Keratinocyte (primary cell): ENCODE measurements around the gene EDA. TPM values are rescaled to one million over a fixed set of nuclear protein-coding genes. Genes with fewer than 3 reads are reported as not detected.

ENCODE experiments used
- DNase-seq: peaks from one replicate; pipeline ENCODE4 v3.0.0-alpha.2; 2011; ENCODE audit warnings: low read depth, missing footprints, low spot score
- FAIRE-seq: peaks from 2 replicates; lab custom pipeline; 2011; peaks lifted over from hg19 to GRCh38; lab: Jason Lieb, UNC
- H2AFZ ChIP-seq: 2 replicates; pipeline ENCODE4 v1.6.0; 2012; ENCODE audit warnings: low read length, control low read depth, inconsistent platforms; ENCODE audit not compliant: control insufficient read depth
- H3K27ac ChIP-seq: 2 replicates; pipeline ENCODE4 v1.5.1; 2011; ENCODE audit warnings: low read length; ENCODE audit not compliant: control insufficient read depth, insufficient read depth
- H3K27me3 ChIP-seq: 3 replicates; pipeline ENCODE4 v1.6.0; 2011; ENCODE audit warnings: low read length; ENCODE audit not compliant: control insufficient read depth, insufficient read depth; ENCODE audit errors: extremely low read depth
- H3K36me3 ChIP-seq, 2 experiments: 2 replicates in 1 of 2; 3 replicates in 1 of 2; pipeline ENCODE4 v1.5.1; 2011; ENCODE audit warnings: low read length in 2 of 2, mild to moderate bottlenecking in 1 of 2; ENCODE audit not compliant: control insufficient read depth in 2 of 2, insufficient read depth in 2 of 2; ENCODE audit errors: extremely low read depth in 1 of 2
- H3K4me1 ChIP-seq: 3 replicates; pipeline ENCODE4 v1.5.1; 2011; ENCODE audit warnings: low read length; ENCODE audit not compliant: control insufficient read depth, insufficient read depth; ENCODE audit errors: extremely low read depth
- H3K4me2 ChIP-seq: 3 replicates; pipeline ENCODE4 v1.6.0; 2011; ENCODE audit warnings: low read depth, low read length; ENCODE audit not compliant: control insufficient read depth, insufficient read depth; ENCODE audit errors: extremely low read depth
- H3K4me3 ChIP-seq, 3 experiments: fragments of 200-600 bp in 1 of 3; sonication (generic) in 1 of 3; 2 replicates in 2 of 3; 3 replicates in 1 of 3; pipeline ENCODE4 v1.5.1; 2011 to 2016; ENCODE audit warnings: low read length in 3 of 3, mild to moderate bottlenecking in 3 of 3, control low read depth in 2 of 3, inconsistent platforms in 1 of 3, low read depth in 1 of 3, mixed read lengths in 1 of 3, mixed run types in 1 of 3, moderate library complexity in 1 of 3; ENCODE audit not compliant: control insufficient read depth in 2 of 3, insufficient read depth in 2 of 3; ENCODE audit errors: extremely low read depth in 1 of 3
- H3K79me2 ChIP-seq: 2 replicates; pipeline ENCODE4 v1.6.0; 2012; ENCODE audit warnings: low read length; ENCODE audit not compliant: control insufficient read depth, insufficient read depth
- H3K9ac ChIP-seq: 3 replicates; pipeline ENCODE4 v1.6.0; 2011; ENCODE audit warnings: low read length; ENCODE audit not compliant: control insufficient read depth, insufficient read depth; ENCODE audit errors: extremely low read depth
- H3K9me1 ChIP-seq: 3 replicates; pipeline ENCODE4 v1.6.0; 2011; ENCODE audit warnings: low read length; ENCODE audit not compliant: control insufficient read depth, insufficient read depth; ENCODE audit errors: extremely low read depth
- H3K9me3 ChIP-seq: 2 replicates; pipeline ENCODE4 v1.5.1; 2012; ENCODE audit warnings: low read depth, low read length; ENCODE audit not compliant: control insufficient read depth
- H4K20me1 ChIP-seq: 3 replicates; pipeline ENCODE4 v1.6.0; 2011; ENCODE audit warnings: low read length; ENCODE audit not compliant: control insufficient read depth, insufficient read depth; ENCODE audit errors: extremely low read depth
- EZH2 ChIP-seq: IDR thresholded peaks from one replicate; pipeline ENCODE4 v1.6.1; 2012; ENCODE audit warnings: inconsistent platforms, mild to moderate bottlenecking, low read length, moderate library complexity
- dilution Hi-C: fragments of 300-500 bp; cut with MboI; formaldehyde crosslinking; loops from one replicate; pipeline ENCODE4 v1.7.0; 2020; ENCODE audit warnings: low sequenced_read_pairs; ENCODE audit not compliant: extremely low pct_ligation_motif_present
- polyA plus RNA-seq, 5 experiments: library from polyadenylated mRNA; depleted of rRNA in 3 of 5; stranded (reverse) in 3 of 5; stranded (forward) in 1 of 5; unstranded in 1 of 5; fragments of >200 nt; gene quantifications; 1 replicate in 1 of 5; 2 replicates in 3 of 5; 3 replicates in 1 of 5; pipeline versions ENCODE4 v1.2.1 to v1.2.3, GENCODE V29; 2011 to 2012; ENCODE audit warnings: missing spikeins in 2 of 5, low read depth in 1 of 5, low replicate concordance in 1 of 5
- TF ChIP-seq, protein P1 (sequence below), 3 experiments: IDR thresholded peaks in 1 of 3; conservative IDR thresholded peaks in 1 of 3; optimal IDR thresholded peaks in 1 of 3; 2 replicates in 2 of 3; 3 replicates in 1 of 3; pipeline versions ENCODE3 to v1.5.1; 2011; ENCODE audit warnings: low read length in 3 of 3, mild to moderate bottlenecking in 3 of 3, moderate library complexity in 2 of 3, control low read depth in 1 of 3, inconsistent platforms in 1 of 3; ENCODE audit not compliant: insufficient read depth in 2 of 3; ENCODE audit errors: extremely low read depth in 1 of 3

EDA gene
- polyA plus RNA-seq, 1 donor (not counting 4 experiments of a cell fraction or from before 2014, with no cell fraction given), result 0.75 TPM

DNA sequence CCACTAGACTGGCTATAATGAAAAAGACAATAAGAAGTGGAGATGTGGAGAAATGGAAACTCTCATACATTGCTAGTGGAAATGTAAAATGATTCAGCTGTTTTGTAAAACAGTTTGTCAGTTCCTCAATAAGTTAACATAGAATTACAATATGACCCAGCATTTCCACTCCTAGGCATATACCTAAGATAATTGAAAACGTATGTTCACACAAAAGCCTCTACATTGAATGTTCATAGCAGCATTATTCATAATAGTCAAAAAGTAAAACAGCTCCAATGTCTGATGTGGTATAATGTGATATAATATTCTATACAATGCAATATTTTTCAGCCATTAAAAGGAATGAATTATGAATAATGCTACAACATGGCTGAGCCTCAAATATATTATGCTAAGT, 10.2 kb downstream of the EDA start:
- dilution Hi-C loops, result no loop called here
- TF ChIP-seq, protein P1, sequence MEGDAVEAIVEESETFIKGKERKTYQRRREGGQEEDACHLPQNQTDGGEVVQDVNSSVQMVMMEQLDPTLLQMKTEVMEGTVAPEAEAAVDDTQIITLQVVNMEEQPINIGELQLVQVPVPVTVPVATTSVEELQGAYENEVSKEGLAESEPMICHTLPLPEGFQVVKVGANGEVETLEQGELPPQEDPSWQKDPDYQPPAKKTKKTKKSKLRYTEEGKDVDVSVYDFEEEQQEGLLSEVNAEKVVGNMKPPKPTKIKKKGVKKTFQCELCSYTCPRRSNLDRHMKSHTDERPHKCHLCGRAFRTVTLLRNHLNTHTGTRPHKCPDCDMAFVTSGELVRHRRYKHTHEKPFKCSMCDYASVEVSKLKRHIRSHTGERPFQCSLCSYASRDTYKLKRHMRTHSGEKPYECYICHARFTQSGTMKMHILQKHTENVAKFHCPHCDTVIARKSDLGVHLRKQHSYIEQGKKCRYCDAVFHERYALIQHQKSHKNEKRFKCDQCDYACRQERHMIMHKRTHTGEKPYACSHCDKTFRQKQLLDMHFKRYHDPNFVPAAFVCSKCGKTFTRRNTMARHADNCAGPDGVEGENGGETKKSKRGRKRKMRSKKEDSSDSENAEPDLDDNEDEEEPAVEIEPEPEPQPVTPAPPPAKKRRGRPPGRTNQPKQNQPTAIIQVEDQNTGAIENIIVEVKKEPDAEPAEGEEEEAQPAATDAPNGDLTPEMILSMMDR (optimal IDR thresholded peaks at IDR 0.05 in 1 of 3, IDR thresholded peaks at IDR 0.05 in 1 of 3, conservative IDR thresholded peaks at IDR 0.05 in 1 of 3; ENCODE audit: extremely low read depth in 1 of 3, insufficient read depth in 2 of 3, low read length in 3 of 3), result no peak
- no peak for TF ChIP-seq EZH2
- no peak for FAIRE-seq

DNA sequence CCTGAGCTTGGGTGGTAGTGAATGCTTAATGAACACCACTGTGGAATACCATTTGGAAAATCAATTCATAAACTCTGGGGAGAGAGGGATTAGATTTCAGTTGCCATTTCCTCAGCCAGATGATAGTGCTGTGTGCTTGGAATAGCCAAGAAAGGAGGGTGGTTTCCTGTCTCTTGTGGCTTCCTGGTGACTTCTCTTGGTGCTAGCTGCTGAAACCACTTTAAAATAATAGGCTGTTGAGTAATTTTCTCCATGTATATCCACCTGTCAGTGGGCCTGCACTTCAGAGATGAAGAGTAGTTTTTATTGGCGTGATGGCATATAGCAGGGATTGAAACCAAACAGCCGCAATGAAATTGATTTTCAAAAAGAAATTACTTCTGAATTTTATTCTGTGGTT, 11.8 kb downstream of the EDA start:
- Histone ChIP-seq H3K9me1 (no peaks in the 10 kb centered on the region), H3K4me3 (no peak overlapping the region), H3K4me2 (no peak overlapping the region), H3K9ac (no peak overlapping the region), H2AFZ (no peak overlapping the region), H4K20me1 (no peaks in the 10 kb centered on the region), H3K4me1 (no peaks in the 10 kb centered on the region), H3K27ac (no peak overlapping the region), H3K27me3 (no peaks in the 10 kb centered on the region), H3K79me2 (no peaks in the 10 kb centered on the region), H3K9me3 (no peaks in the 10 kb centered on the region), H3K36me3 (no peaks in the 10 kb centered on the region)
- no peak for FAIRE-seq
- dilution Hi-C loops, result no loop called here
- DNase-seq, result no peak
- no peak for TF ChIP-seq EZH2
- TF ChIP-seq, protein P1 (optimal IDR thresholded peaks at IDR 0.05 in 1 of 3, IDR thresholded peaks at IDR 0.05 in 1 of 3, conservative IDR thresholded peaks at IDR 0.05 in 1 of 3; ENCODE audit: extremely low read depth in 1 of 3, insufficient read depth in 2 of 3, low read length in 3 of 3), result no peak

More for the DNA sequence above, 10.2 kb downstream of the EDA start:
- Histone ChIP-seq H3K9me1 (no peaks in the 10 kb centered on the region), H3K4me3 (no peak overlapping the region), H3K36me3 (no peaks in the 10 kb centered on the region), H4K20me1 (no peaks in the 10 kb centered on the region), H2AFZ (no peak overlapping the region), H3K4me2 (no peak overlapping the region), H3K4me1 (no peaks in the 10 kb centered on the region), H3K9me3 (no peaks in the 10 kb centered on the region), H3K27me3 (no peaks in the 10 kb centered on the region), H3K27ac (no peak overlapping the region), H3K79me2 (no peaks in the 10 kb centered on the region), H3K9ac (no peak overlapping the region)
- no peak for DNase-seq
